Duodenal mucosa (tissue), 2 donors: ENCODE results near the gene FSIP1.

Experiments used
- H3K27ac ChIP-seq: one replicate; pipeline ENCODE4 v1.7.0; 2013; ENCODE audit warnings: low read depth, low read length
- H3K27me3 ChIP-seq, 2 donors: one replicate each; pipeline ENCODE4 v1.7.0; 2013; ENCODE audit warnings: low read length in 2 of 2, control low read depth in 1 of 2; ENCODE audit not compliant: insufficient read depth in 2 of 2, control insufficient read depth in 1 of 2
- H3K36me3 ChIP-seq, 2 donors: one replicate each; pipeline ENCODE4 v1.7.0; 2013; ENCODE audit warnings: low read length in 2 of 2, control low read depth in 1 of 2; ENCODE audit not compliant: insufficient read depth in 2 of 2, control insufficient read depth in 1 of 2
- H3K4me1 ChIP-seq, 2 donors: one replicate each; pipeline ENCODE4 v1.7.0; 2013; ENCODE audit warnings: low read length in 2 of 2, control low read depth in 1 of 2; ENCODE audit not compliant: insufficient read depth in 2 of 2, control insufficient read depth in 1 of 2
- H3K4me3 ChIP-seq, 2 donors: one replicate each; pipeline ENCODE4 v1.7.0; 2013; ENCODE audit warnings: low read length in 2 of 2, low read depth in 1 of 2
- H3K9ac ChIP-seq, 2 donors: one replicate each; pipeline ENCODE4 v1.7.0; 2013; ENCODE audit warnings: low read length in 2 of 2, low read depth in 1 of 2
- H3K9me3 ChIP-seq, 2 donors: one replicate each; pipeline ENCODE4 v1.7.0; 2013; ENCODE audit warnings: low read length in 2 of 2, control low read depth in 1 of 2; ENCODE audit not compliant: control insufficient read depth in 1 of 2

The FSIP1 gene

DNA sequence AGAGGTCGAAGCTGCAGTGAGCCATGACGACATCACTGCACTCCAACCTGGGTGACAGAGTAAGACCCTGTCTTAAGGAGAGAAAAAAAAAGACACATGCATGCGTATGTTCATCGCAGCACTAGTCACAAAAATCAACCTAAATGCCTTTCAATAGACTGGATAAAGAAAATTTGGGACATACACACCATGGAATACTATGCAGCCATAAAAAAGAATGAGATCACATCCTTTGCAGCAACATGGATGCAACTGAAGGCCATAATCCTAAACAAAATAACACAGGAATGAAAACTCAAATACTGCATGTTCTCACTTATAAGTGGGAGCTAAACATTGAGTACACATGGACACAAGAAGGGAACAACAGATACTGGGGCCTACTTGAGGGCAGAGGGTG, 53.1 kb downstream of the FSIP1 start:
- no peaks in the 10 kb centered on the region for H3K4me1 ChIP-seq

GRCh38 chr15:39728845-39729244, 53.8 kb downstream of the FSIP1 start:
- H3K4me1 ChIP-seq, result no peaks in the 10 kb centered on the region
- H3K9ac ChIP-seq, result no peak overlapping the region
- no peaks in the 10 kb centered on the region for H3K27me3 ChIP-seq
- no peak overlapping the region for H3K27ac ChIP-seq
- no peak overlapping the region for H3K4me3 ChIP-seq
- H3K36me3 ChIP-seq, result no peaks in the 10 kb centered on the region
- H3K9me3 ChIP-seq, result no peaks in the 10 kb centered on the region

More for the DNA sequence above, 53.1 kb downstream of the FSIP1 start:
- no peak overlapping the region for H3K9ac ChIP-seq
- no peak overlapping the region for H3K4me3 ChIP-seq
- no peaks in the 10 kb centered on the region for H3K9me3 ChIP-seq
- no peaks in the 10 kb centered on the region for H3K27me3 ChIP-seq
- no peak overlapping the region for H3K27ac ChIP-seq
- H3K36me3 ChIP-seq, result no peaks in the 10 kb centered on the region

DNA sequence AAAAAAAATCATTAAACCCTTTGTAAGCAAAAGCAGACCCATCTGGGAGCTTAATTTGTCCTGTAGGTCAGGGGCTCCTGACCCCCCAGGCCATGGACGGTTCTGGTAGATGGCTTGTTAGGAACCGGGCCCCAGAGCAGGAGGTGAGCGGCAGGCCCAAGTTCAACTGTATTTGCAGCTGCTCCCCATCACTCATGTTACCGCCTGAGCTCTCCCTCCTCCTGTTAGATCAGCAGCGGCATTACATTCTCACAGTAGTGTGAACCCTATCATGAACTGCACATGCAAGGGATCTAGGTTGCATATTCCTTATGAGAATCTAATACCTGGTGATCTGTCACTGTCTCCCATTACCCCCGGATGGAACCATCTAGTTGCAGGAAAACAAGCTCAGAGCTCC, 60.7 kb downstream of the FSIP1 start:
- H3K9me3 ChIP-seq, result no peaks in the 10 kb centered on the region
- H3K27ac ChIP-seq, result no peak overlapping the region
- no peaks in the 10 kb centered on the region for H3K36me3 ChIP-seq
- H3K27me3 ChIP-seq, result no peaks in the 10 kb centered on the region
- H3K9ac ChIP-seq, result no peak overlapping the region
- no peak overlapping the region for H3K4me3 ChIP-seq
- no peaks in the 10 kb centered on the region for H3K4me1 ChIP-seq

GRCh38 chr15:39720621-39721611, 61.7 kb downstream of the FSIP1 start:
- no peak overlapping the region for H3K27ac ChIP-seq
- H3K4me1 ChIP-seq, result no peaks in the 10 kb centered on the region
- no peak overlapping the region for H3K4me3 ChIP-seq
- no peaks in the 10 kb centered on the region for H3K9me3 ChIP-seq
- H3K27me3 ChIP-seq, result no peaks in the 10 kb centered on the region
- no peak overlapping the region for H3K9ac ChIP-seq
- no peaks in the 10 kb centered on the region for H3K36me3 ChIP-seq

DNA sequence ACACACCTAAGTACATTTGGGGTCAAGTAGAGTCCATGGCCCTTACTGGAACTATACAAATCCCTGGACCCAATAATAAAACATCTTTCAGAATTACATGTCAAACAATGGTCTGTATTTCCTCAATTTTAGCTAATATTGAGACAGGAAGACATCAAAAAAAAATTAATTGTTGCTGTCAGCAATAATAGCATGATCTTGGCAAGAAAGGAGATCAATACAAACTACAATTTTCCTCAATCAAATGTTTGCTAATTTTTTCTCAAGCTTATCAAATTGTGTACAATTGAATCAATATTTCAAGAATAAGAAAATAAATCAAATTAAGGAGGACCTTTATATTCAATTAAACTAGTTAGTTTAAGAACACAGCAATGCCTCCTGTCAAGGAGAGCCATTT, 62.6 kb downstream of the FSIP1 start:
- no peak overlapping the region for H3K9ac ChIP-seq
- H3K36me3 ChIP-seq, result no peaks in the 10 kb centered on the region
- H3K9me3 ChIP-seq, result no peaks in the 10 kb centered on the region
- H3K27ac ChIP-seq, result no peak overlapping the region
- no peak overlapping the region for H3K4me3 ChIP-seq
- no peaks in the 10 kb centered on the region for H3K4me1 ChIP-seq
- H3K27me3 ChIP-seq, result no peaks in the 10 kb centered on the region

DNA sequence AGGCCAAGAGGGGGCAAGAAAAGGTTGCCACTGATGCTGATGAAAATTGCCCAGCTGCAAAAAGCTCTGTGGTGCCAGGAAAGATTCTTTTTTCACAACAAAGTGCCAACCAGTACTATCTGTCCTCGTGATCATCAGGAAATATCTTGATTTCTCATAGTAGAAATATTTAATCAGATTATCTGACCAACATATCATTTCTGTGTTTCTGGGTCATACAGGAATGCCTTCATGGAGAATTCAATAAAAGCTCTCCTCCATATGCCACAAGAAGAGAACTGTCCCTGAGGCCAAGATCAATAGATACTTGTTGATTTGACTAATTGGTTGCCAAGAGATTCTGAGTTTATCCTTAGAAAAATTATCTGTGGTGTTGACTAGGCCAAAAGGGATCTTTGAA, 63.5 kb downstream of the FSIP1 start:
- Histone ChIP-seq H3K4me1 (no peaks in the 10 kb centered on the region), H3K9me3 (no peaks in the 10 kb centered on the region), H3K27me3 (no peaks in the 10 kb centered on the region), H3K9ac (no peak overlapping the region), H3K36me3 (no peaks in the 10 kb centered on the region), H3K4me3 (no peak overlapping the region), H3K27ac (no peak overlapping the region)

DNA sequence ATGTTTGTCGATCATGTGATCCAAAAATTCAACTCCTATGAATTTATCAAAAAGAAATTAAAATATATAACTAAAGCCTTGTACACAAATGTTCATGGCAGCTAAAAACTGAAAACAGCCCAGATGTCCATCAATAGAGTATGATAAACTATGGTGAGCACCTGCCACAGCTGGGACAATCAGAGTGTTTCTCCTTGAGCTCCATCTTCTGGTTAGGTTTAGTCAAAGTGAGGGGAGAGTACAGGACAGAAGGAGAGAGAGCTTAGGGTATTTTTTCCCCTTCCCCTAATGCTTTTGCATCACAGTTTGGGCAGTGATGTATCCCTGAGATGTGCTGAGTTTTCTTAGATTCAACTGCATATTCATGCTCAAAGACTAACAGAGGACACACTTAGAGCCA, 65.5 kb downstream of the FSIP1 start:
- no peaks in the 10 kb centered on the region for H3K36me3 ChIP-seq
- no peaks in the 10 kb centered on the region for H3K27me3 ChIP-seq
- H3K9me3 ChIP-seq, result no peaks in the 10 kb centered on the region
- H3K4me1 ChIP-seq, result no peaks in the 10 kb centered on the region
- no peak overlapping the region for H3K9ac ChIP-seq
- H3K4me3 ChIP-seq, result no peak overlapping the region
- H3K27ac ChIP-seq, result no peak overlapping the region

- no peak overlapping the region for H3K4me3 ChIP-seq
- no peak overlapping the region for H3K27ac ChIP-seq
- no peak overlapping the region for H3K9ac ChIP-seq
- no peaks in the 10 kb centered on the region for H3K9me3 ChIP-seq
- H3K4me1 ChIP-seq, result no peaks in the 10 kb centered on the region
- H3K36me3 ChIP-seq, result no peaks in the 10 kb centered on the region
- H3K27me3 ChIP-seq, result no peaks in the 10 kb centered on the region
Measured at GRCh38 chr15:39714251-39714650, 68.4 kb downstream of the FSIP1 start.

- Histone ChIP-seq H3K4me3 (no peak overlapping the region), H3K4me1 (no peaks in the 10 kb centered on the region), H3K36me3 (no peaks in the 10 kb centered on the region), H3K9ac (no peak overlapping the region), H3K27ac (no peak overlapping the region), H3K27me3 (no peaks in the 10 kb centered on the region), H3K9me3 (no peaks in the 10 kb centered on the region)
Measured at GRCh38 chr15:39713846-39714245, 68.8 kb downstream of the FSIP1 start.

DNA sequence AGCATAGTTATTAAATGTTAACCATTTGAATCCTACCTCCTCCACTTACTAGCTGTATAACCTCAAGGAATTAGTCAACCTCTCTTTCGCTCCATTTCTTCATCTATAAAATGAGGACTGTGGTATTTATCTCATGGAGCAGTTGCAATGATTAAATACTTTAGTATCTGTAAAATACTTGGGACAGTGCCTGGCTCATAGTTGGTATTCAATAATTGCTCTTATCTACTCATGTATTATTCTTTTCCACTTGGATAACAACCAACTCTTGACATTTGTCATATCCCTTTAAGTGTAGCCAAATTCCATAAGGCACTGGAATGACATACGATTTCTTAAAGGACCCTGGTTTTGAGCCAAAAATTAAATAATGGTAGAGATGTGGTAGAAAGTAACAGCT, 72.0 kb downstream of the FSIP1 start:
- no peak overlapping the region for H3K9ac ChIP-seq
- no peak overlapping the region for H3K27ac ChIP-seq
- no peaks in the 10 kb centered on the region for H3K27me3 ChIP-seq
- no peaks in the 10 kb centered on the region for H3K4me1 ChIP-seq
- H3K9me3 ChIP-seq, result no peaks in the 10 kb centered on the region
- no peak overlapping the region for H3K4me3 ChIP-seq
- no peaks in the 10 kb centered on the region for H3K36me3 ChIP-seq
